ENCODE results near the gene SOX6.

SOX6 gene

DNA sequence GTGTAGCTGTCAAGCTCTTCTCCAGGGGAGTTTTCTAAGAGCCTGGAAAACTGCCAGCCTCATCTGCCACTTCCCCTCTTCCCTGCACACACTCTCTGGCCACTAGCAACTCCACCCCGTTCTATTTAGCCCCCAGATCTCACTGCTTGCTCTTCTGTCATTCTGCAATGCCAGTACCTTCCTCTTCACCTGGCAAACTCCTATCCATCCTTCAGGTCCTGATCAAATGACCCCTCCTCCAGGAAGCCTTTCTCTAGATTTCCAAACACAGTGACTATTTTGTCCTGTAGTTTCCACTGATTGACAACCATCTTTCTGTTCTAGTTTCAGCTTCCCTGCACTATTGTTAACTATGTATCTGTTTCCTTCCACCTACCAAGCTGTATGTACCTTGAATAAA lies 437.7 kb downstream of the SOX6 start:
- no peak for DNase-seq

DNA sequence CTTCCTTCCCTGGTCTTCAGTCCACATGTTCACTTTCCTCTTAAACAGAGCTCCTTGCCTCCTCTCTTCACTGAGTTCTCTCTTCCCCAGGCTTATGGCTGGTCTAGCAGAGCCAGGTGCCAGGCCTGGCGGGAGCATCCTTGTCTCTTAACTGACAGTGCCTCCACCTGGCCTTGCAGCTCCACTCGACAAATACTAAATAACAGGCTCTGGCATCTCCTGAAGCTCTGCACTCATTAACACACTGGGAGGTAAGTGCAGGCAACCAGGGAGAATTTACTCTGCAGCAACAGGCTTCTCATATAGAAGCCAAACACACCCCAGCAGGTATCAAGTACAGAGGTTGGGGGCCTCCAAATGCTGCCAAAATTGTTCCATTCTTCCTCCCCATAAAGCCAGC lies 438.1 kb downstream of the SOX6 start:
- DNase-seq, result no peak
